ENCODE data around the gene ARMCX5.

ARMCX5 gene

GRCh38 chrX:102599084-102599950 is at the start of gene ARMCX5:
TSS of gene ARMCX5 (plus strand) at chrX:102599515. CDS start at chrX:102602142, 2,627 bp downstream.
- DNase-seq = peak; percentile 92

- no peak for DNase-seq
These were observed 40.7 kb upstream of the ARMCX5 start for GRCh38 chrX:102558607-102559006.

DNA sequence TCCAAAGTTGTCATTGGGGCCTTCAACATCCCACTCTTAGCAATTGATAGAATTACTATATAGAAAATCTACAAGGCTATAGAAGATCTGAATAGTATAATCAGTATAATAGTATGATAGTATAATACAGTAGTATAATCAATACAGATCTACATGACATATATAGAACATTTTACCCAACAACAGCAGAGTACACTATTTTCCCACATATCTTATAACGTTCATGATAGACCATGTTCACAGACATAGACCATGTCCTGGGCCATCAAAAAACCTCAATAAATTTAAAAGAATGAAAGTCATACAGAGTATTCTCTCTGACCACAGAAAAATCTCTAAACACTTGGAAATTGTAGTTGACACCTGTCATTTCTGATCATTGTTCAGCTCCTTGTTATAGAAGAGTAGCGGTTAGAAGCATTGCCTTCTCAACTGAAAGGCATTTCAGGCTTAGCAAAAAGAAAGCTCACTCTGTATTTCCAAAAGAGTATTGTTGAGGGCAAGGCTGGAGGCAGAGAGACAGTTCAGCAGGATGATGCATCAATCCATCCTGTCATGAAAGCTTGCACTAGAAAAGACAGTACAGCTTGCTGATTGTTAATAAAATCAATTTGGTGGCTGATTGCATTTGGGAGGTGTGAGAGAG is 38.8 kb upstream of the ARMCX5 start:
- no peak for DNase-seq

- no peak for DNase-seq
These were observed 18.4 kb upstream of the ARMCX5 start for GRCh38 chrX:102580891-102581290.

GRCh38 chrX:102593367-102593766 is 5.9 kb upstream of the ARMCX5 start:
- no peak for DNase-seq

- no peak for DNase-seq
These were observed 750 bp downstream of the ARMCX5 start for GRCh38 chrX:102599951-102600579.

- DNase-seq = no peak
These were observed 5.0 kb downstream of the ARMCX5 start for GRCh38 chrX:102604327-102604726.

- DNase-seq = no peak
These were observed 6.8 kb downstream of the ARMCX5 start for GRCh38 chrX:102606115-102606514.

- DNase-seq = no peak
These were observed 11.6 kb downstream of the ARMCX5 start for GRCh38 chrX:102610905-102611304.

GRCh38 chrX:102624105-102624504 is 24.8 kb downstream of the ARMCX5 start:
- DNase-seq = no peak

DNA sequence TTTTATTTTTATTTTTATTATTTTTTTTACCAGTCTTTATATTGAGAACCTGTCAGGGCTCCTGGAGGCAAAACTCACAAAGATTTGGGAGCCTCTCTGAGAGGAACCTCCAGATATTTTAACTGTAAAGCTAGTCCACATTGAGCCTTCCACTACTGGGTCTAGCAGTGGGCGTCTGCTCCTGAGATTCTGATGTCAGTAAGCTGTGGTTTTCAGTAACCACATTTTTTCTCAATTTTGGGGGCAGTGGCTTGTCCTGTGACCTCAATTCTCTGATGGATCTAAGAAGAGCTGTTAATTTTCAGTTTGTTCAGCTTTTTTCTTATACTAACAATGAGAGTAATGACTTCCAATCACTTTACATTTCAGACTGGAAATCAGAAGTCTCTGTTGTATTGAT is 28.3 kb downstream of the ARMCX5 start:
- DNase-seq = no peak

DNA sequence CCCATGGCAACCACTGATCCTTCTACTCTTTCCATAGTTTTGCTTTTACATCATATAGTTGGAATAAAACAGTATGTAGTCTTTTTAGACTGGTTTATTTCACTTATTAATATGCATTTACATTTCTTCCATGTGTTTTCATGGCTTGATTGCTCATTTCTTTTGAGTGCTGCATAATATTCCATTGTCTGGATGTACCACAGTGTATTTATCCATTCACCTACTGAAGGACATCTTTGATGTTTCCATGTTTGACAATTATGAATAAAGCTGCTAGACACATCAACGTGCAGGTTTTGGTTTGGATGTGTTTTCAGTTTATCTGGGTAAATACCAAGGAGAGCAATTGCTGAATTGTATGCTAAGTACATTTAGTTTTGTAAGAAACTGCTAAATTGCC is 38.2 kb downstream of the ARMCX5 start:
- DNase-seq = no peak

DNA sequence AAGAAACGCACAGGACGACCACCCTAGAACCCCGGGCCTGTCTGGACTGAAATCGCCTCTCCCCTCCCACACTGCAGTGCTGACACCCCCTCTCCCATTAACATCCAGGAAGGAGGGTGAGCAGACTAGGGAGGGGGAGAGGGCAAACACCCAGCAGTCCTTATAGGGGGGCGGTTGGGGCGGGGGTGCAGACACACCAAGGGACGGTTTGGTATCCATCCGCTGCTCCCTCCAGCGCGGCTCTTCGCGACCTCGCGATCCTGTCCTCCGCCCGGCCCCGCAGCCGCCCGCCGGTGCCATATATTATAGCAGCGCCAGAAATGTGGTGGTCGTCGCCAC is 51.6 kb downstream of the ARMCX5 start:
- DNase-seq = peak; percentile 39

DNA sequence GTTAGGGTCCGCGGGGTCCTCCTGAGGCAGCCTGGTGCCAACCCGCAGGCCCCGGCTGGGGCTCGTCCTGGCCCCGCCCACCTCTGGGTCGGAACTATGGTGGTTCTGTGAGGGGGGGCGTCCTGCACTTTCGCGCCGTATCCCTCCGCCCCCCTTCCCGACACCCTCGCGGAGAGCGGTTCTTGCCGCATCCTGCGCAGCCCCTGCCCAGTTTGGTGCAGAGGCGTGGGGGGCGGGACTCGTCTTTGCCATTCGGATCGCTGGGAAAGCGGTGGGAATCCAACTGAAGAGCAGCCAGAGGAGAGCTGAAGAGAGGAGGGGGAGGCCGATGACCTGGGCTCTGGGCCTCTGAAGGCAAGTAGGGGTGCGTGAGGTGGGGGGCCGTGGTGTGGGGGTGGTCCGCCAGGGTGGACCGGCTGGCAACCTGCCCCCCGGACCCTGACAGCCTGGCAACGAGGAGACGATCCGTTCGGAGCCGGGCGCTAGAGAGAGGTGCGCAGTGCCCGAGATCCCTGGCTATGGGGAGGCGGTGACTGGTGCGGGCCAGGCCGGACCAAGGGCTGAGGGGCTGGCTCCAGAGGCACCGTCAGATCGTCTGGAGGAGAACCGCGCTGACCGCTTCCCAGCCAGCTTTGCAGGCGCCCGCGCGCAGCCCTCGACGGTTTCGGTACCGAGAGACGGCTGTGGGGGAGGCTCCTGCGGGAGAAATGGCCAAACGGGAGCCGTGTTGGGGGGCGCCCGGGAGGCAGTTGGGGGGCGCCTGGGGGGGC is 52.1 kb downstream of the ARMCX5 start, which contains the start of gene GPRASP1:
Gene GPRASP1, plus strand, starts transcription at position 242 of the 770 bp plus-strand sequence. CDS start 2,431 bp downstream, outside the sequence.
- DNase-seq = peak; percentile 59

- DNase-seq = peak; percentile 8
These were observed 52.8 kb downstream of the ARMCX5 start for GRCh38 chrX:102652031-102652688.

Data from NCI-H1092 (cell line).